HG02571 (cell line): ENCODE data around the gene CIT.
"Not testable (repeated sequence)": the region's sequence is repeated elsewhere in the genome, so short reads cannot be mapped to it uniquely, and the experiment has no call there.

ENCODE experiments used
- ATAC-seq: cut with Tn5 transposase; IDR thresholded peaks from one replicate; pipeline ENCODE4 v1.9.1; 2021; ENCODE audit warnings: mild to moderate bottlenecking, moderate library complexity; ENCODE audit not compliant: unreplicated experiment

CIT gene

GRCh38 chr12:119876761-119877638 is at the start of gene CIT:
Gene CIT, minus strand, starts transcription at chr12:119877320. Its CDS starts 1,152 bp downstream, at chr12:119876168.
- peak; percentile 99 for ATAC-seq

GRCh38 chr12:119925269-119925668 is 48.1 kb upstream of the CIT start:
- ATAC-seq: no peak

- ATAC-seq: no peak
Measured at GRCh38 chr12:119920064-119920463, 42.9 kb upstream of the CIT start.

GRCh38 chr12:119915894-119916510 is 38.9 kb upstream of the CIT start:
- no peak for ATAC-seq

- ATAC-seq: no peak
Measured at GRCh38 chr12:119914666-119915065, 37.5 kb upstream of the CIT start.

GRCh38 chr12:119913536-119914330 is 36.6 kb upstream of the CIT start:
- no peak for ATAC-seq

GRCh38 chr12:119911182-119911581 is 34.1 kb upstream of the CIT start:
- ATAC-seq: no peak

GRCh38 chr12:119910586-119910985 is 33.5 kb upstream of the CIT start:
- no peak for ATAC-seq

- no peak for ATAC-seq
Measured at GRCh38 chr12:119902084-119902509, 25.0 kb upstream of the CIT start.

- no peak for ATAC-seq
Measured at GRCh38 chr12:119901670-119902069, 24.6 kb upstream of the CIT start.

GRCh38 chr12:119894916-119895315 is 17.8 kb upstream of the CIT start:
- no peak for ATAC-seq

- not testable (repeated sequence) for ATAC-seq
Measured at GRCh38 chr12:119892611-119893010, 15.5 kb upstream of the CIT start.

GRCh38 chr12:119885549-119885948 is 8.4 kb upstream of the CIT start:
- no peak for ATAC-seq

GRCh38 chr12:119883791-119884190 is 6.7 kb upstream of the CIT start:
- not testable (repeated sequence) for ATAC-seq

GRCh38 chr12:119883237-119883636 is 6.1 kb upstream of the CIT start:
- ATAC-seq: no peak

GRCh38 chr12:119877639-119877948 is 474 bp upstream of the CIT start:
- no peak for ATAC-seq

- ATAC-seq: no peak
Measured at GRCh38 chr12:119870457-119870856, 6.7 kb downstream of the CIT start.

GRCh38 chr12:119869720-119870119 is 7.4 kb downstream of the CIT start:
- ATAC-seq: no peak

- ATAC-seq: no peak
Measured at GRCh38 chr12:119868992-119869391, 8.1 kb downstream of the CIT start.

- no peak for ATAC-seq
Measured at GRCh38 chr12:119864591-119864990, 12.5 kb downstream of the CIT start.

- ATAC-seq: no peak
Measured at GRCh38 chr12:119859241-119859640, 17.9 kb downstream of the CIT start.
